ENCODE data around the gene LIF.
"Not testable (repeated sequence)": the region's sequence is repeated elsewhere in the genome, so short reads cannot be mapped to it uniquely, and the experiment has no call there.

LIF gene

DNA sequence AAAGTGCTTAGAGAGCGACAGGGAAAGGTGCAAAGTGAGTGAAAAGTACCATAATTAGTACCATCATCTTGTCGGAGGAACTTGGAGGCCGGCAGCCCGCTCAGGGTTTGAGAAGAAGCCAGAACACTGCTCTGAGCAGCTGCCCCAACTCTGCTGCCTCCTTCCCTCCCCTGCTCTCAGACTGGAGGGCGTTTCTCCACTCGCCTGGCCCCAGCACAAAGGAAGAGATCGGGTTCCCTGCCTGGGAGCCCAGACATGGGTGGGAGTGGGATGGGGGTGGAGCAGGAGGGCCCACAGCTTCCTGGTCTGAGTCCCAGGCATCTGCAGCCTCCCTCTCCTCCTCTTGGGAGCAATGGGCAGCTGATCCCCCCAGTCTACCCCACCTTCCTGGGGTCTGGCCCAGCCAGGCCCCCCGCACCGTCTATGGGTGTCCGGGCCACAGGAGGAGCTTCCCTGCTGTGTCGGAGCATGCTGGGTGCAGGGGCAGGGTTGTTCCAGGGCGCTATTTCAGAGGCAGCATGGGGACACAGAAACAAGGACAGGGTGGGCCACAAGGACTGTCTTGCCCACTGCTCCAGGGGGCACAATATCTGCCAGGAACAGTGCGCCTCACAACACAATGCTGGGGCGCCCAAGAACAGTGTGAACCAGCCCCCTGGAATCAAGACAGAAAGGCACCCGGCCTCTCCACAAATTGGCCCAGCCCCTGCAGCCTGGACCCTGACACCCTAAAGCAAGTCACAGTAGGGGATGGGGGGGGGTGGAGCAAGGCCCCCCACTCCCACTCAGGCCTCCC is 4.8 kb downstream of the LIF start:
- DNase-seq (ENCODE audit: low spot score) = no peak

DNA sequence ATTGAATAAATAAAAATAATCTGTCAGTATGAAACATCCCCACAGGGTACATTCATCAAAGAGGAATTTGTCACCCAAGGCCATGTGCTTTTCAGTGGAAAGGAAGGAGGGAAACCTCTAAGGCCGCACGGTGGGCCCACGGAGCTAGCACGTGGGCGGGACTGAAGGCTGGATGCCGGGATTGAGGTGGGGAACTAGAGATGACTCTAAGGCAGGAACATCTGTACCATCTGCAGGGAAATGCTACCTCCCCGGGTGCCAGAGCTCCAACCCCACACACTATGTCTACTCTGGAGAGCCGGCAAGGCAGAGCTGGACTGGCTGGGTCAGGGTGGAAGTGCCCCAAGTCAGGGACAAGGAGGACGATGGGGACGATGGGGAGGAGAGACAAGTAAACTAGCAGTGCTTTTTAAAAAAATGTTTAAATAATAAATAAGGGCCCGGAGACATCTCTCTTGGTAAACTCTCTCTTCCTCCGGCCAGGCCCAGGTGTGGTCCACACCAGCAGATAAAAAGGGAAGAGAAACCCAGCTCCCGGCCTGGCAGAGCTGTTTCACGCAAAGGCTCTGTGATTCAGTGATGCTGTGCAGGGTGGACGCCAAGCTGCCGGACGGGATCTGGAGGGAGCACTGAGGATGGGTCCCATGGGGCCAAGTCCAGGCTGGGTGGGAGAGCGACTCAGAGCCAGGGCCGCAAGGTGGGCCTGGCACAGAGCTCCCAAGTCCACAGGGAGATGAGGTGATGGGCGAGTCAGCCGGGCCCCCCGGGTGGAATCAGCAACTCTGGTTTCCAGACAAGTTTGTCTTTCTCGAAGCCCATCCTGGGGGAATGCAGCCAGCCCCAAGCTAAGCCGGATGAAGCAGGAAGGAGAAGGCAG is 5.8 kb downstream of the LIF start:
- no peak for DNase-seq (ENCODE audit: low spot score)

DNA sequence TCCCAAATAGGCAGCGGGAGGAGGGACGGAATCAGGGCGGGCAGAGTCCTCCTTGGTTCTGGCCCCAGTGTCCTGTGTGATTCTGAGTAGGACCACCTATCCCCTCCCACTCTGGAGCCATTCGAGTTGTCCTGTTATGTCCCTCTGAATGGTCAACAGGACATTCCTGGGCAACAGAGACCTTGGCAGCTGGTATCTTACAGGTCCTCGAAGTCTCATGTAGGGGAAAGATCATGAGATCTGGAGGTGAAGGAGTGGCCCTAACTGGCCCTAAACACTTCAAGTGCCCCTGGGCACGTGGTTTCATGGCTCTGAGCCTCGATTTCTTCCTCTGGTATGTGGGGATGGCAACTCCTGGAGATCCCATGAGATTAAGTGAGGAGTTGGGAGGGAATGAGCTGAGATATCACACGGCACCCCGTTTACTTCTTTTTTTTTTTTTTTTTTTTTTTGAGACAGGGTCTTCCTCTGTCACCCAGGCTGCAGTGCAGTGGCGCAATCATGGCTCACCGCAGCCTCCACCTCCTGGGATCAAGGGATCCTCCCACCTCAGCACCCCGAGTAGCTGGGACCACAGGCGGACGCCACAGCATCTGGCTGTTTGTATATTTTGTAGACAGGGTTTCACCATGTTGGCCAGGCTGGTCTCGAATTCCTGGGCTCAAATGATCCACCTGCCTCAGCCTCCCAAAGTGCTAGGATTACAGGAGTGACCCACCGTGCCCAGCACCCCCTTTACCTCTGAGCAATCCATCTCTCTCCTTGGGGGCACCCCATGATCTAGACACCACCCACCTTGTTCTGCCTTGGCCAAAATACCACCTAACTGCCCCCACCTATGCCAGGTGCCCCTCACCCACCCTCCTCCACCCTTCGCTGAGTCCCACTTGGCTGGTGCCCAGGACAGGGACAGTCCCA is 6.8 kb downstream of the LIF start:
- DNase-seq (ENCODE audit: low spot score) = no peak

DNA sequence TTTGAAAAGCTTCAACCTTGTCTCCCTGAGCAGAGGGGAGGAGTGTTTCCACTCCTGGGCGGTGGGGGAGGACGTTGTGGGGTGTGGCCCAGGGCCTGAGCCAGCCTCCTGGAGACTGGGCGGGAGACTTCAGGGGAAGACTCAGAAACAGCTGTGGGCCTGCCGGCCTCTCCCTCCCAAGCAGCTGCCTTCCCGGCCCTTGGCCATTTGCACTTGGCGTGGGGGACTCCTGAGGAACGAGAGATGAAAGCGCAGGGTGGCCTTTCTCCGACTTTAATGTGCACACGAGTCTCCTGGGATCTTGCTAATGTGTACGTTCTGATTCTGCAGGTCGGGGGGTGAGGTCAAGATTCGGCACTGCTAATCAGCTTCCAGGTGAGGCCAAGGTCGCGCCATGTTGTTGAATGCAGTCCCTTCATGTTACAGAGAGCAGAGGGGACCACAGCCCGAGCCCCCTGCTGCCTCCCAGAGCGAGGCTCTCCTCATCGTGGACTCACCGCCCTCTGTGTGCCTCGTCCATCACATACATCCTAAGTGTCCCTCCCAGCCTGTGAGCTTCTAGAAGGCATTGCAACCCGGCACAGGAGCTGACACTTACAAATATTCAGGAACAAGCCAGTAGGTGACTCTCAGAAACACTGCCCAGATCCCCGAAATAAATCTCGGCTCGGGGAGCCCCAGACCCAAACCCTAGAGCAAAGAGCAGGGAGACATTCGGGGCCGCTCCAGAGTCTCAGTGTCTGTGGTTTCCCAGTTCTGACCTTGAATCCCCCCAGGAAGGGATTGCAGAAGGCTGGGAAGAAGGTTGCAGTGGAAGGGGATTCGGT is 7.7 kb downstream of the LIF start:
- DNase-seq (ENCODE audit: low spot score) = no peak

DNA sequence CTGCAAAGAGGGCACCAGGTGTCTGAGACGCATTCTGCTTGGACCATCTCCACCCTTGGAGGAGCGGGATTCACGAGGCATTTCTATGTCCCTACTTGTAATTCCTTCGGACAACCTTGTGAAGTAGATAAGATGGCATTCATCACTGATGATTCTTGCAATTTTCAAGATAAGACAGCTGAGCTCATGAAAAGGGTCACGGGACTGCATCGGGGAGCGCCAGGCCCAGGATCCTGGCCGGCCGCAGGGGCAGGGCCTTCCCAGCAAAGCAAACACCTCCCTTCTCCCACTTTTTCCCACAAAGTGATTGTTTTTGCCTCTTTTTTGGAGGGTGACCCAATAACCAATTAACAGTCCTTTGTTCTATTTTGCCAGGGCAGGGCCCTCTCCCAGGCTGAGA is 8.4 kb downstream of the LIF start:
- no peak for DNase-seq (ENCODE audit: low spot score)

DNA sequence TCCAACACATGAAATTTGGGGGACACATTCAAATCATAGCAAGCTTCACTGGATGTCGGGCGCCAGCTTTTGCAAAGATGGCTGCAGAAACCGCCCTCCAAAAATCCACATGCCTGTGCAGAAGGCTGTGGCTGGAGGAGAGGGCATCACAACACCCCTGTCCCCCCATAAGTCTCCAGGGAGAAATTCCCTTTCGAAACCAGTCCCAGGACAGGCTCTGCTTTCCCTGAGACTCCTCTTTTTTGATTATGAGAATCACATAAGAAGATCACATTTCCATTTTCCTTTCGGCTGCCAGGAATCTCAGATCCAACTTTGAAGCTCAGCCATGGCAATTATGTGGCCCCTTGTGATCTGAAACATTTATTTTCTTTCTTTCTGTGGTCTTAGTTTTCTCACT is 9.7 kb downstream of the LIF start:
- no peak for DNase-seq (ENCODE audit: low spot score)

DNA sequence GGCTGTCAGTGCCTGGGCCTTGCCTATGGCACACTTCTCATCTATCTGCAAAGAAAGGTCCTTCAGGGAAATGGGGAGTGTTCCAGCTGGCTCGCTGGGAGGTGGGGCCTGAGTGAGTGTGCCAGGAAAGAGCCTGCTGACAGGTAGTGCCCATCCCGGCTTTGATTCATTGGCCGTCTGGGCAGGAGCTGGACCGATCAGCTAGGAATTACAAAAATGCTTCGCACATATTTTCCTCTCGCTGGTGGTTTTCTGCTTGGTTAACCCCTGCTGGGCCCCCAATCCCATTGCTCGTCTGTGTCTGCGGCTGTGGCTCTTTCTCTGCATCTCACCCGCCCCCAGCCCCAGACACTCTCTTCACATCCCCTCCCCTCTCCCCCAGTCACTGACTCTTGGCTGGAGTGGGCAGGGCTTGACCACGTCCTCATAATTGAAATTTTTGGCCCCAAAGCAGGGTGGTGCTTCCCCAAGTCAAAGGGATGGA is 10.8 kb downstream of the LIF start:
- no peak for DNase-seq (ENCODE audit: low spot score)

DNA sequence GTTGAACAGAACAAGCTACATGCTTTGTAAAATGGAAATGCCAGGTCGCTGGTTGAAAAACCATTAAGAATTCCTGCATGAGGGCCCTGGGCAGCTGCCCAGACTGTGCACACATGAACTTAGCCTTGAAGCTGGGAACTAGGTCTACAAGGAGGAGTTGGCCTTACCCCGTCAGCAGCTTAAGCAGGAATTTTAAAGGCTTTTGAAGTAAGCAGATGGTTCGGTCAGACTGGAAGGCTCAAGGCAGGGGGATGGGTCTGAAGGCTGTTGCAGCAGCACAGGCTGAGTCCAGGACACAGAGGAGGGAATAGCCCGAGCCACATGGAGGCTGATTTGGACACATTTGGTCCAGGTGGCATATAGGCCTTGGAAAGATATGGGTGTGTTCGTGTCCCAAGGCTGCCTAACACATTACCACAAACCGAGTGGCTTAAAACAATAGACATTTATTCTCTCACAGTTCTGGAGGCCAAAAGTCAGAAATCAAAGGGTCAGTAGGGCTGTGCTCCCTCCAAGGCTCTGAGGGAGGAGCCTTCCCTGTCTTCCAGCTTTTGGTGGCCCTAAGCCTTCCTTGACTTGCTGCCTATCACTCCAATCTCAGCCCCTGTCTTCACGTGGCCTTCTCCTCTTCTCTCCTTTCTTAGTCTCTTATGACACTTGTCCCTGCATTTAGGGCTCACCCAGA is 11.6 kb downstream of the LIF start:
- DNase-seq (ENCODE audit: low spot score) = no peak

DNA sequence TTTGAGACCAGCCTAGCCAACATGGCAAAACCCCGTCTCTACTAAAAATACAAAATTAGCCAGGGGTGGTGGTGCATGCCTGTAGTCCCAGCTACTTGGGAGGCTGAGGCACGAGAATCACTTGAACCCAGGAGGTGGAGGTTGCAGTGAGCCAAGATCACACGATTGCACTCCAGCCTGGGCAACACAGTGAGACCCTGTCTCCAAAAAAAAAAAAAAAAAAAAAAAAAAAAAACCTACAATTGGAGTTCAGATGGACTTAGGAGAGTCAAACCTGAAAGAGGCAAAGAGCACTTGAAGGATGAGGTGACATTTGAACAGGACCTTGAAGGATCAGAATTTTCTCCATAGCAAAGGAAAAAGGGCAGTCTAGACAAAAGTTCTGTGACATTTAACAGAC is 12.2 kb downstream of the LIF start:
- DNase-seq (ENCODE audit: low spot score) = not testable (repeated sequence)

DNA sequence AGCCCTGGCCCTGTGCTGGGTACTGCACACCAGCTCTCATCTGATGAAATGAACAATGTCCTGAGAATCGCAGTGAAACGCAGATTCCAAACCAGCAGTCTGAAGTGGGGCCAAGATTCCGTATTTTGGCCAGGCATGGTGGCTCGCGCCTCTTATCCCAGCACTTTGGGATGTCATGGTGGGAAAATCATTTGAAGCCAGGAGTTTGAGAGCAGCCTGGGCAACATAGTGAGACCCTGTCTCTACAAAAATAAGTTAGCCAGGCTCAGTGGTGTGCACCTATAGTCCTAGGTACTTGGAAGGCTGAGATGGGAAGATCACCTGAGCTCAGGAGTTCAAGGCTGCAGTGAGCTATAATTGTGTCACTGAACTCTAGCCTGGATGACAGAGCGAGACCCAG is 13.0 kb downstream of the LIF start:
- DNase-seq (ENCODE audit: low spot score) = no peak

DNA sequence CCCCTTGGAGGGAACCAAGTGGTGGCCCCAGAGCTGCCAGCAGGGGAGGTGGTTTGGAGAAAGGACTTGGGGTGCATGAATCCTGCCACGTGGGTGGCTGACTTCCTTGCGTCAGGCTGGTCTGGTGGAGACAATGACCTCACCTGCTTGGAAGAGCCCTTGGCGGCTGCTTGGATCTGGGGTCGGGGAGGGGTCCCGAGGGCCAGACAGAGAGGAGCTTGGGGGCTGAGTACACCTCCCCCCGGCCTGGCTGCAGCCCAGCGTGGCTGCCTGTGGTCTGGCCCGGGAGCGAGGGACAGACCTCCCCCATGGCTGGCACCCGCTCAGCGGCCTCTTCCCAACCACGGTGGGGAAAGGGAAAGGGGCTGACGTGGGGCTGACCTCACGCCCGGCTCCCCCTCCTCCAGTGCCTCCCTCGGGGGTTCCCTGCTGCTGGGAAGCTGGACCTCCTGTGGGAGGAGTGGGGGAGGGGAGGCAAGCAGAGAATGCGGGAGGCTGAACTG is 13.8 kb downstream of the LIF start:
- no peak for DNase-seq (ENCODE audit: low spot score)

DNA sequence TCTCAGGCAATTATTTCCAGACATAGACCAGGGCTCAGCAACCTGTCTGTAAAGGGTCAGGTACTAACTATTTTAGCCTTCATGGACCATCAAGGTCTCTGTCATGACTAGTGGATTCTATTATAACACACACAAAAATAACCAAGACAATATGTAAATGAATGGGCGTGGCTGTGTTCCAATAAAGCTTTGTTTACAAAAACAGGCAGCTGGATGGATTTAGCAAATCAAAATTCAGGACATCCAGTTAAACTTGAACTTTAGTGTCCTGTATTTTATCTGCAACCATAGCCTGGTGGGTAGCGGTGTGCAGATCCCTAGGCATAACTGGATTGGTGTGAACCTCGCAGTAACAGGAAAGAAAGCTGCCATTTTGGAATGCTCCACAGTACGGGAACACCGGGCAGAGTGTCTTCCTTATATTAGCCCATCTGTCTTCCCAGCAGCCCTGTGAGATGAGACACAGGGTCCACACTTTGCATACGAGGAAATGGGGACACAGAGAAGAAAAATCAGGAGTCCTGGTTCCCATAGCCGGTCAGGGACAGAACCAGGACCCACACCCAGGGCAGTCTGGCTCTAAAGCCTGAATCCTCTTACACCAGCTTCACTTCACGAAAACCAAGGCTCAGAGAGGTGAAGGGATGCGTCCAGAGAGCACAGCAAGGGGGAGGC is 15.6 kb downstream of the LIF start:
- DNase-seq (ENCODE audit: low spot score) = no peak

DNA sequence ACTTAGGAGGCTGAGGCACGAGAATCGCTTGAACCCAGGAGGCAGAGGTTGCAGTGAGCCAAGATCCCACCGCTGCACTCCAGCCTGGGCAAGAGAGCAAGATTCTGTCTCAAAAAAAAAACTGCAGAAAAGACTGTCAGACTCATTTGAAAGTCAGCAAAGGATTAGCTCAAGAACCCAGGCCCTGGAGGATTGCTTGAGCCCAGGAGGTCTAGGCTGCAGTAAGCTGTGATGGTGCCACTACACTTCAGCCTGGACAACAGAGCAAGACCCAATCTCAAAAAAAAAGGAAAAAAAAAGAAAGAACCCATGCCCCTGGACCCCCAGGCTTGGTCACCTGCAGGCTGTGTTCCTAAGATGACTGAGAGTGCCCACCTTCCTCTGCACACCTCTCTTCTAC is 16.2 kb downstream of the LIF start:
- DNase-seq (ENCODE audit: low spot score) = no peak

DNA sequence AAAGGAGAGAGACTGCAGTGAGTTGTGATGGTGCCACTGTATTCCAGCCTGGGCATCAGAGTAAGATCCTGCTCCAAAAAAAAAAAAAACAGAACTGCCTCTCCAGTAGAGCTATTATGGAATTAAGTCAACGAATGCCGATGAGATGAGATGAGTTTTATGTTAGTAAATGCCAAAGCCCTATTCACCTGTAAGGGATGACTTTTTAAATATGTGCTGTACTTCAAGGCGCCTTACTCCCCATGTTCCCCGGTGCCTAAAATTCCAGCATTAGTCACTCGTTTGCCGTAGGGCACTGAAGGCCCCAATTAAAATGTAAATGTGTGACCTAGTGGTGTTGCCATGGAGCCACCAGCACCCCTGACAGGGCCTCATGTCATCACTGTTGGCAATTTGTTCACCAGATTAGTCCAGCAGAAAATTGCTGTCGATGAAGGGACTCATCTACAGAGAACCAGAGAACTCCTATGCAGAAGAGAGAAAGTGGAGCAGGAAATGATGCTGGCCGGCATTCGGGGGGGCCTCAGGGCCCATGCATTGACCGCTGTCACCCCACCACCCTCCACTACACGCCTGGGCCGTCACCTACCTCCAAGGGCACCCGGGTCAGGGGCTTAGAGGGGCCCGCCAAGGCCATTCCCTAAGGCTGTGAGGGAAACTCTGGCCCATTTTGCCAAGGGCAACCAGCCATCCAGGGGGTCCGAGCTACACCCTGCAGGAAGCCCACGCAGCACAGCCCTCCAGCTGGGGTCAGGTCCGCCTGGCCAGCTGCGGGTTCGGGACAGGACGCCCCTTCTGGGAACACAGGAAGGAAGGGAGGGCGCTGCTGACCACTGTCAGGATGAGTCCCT is 17.8 kb downstream of the LIF start:
- DNase-seq (ENCODE audit: low spot score) = no peak

DNA sequence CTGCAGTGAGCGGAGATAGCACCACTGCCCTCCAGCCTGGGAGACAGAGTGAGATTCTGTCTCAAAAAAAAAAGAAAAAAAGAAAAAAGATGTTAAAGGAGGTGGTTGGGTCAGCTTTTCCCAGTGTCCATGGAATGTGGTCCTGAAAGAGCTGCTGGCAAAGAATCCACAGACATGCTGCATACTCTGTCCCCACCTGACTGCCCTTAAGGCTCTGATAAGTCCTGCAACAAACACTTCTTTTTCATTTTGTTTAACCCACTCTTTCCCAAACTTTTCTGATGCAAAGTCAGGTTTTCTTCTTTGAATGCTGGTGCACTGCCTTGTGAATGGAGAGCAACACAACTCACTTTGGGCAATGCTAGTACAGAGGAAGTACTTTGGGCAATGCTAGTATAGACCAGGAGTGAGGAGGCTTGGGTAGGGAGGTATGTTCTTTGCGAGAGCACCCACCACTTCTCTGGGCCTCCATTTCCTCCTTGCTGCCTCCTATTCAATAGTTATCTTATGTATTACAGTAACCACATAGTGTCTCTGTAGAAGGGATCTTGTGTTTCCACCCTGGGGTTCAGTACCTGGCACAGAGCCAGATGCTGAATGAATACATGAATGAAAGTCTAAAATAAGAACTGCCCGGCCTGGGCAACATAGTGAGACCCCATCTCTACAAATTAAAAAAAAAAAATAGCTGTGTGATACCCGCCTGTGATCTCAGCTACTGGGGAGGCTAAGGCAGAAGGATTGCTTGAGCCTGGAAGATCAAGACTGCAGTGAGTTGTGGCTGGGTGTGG is 18.9 kb downstream of the LIF start:
- DNase-seq (ENCODE audit: low spot score) = no peak

DNA sequence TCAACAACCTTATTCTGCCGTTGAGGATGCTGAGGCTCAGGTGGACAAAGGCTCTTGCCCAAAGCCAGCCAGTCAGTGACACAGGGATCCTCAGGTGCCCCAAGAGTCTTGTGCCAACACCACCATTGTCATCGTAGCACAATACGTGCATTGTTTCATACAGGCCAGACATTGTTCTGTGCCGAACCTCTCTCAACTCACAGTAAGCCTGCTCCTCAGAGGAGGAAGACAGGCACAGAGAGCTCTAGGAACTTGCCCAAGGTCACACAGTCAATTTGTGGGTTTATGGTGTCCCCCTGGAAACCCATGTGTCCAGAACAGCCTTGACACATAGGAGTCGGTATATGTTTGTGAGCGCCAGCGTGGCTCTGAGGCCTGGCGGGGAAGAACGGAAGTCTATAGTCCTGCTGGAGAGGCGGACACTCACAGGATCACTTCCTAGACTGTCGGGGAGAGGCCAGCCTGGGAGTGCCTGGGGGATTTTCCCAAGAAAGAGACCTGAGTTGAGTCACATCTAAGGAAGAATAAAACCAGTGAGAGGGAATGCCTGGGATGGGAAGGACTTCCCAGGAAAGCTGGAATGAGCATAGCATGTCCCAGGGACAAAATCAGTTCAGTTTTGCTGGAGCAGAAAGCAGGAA is 20.2 kb downstream of the LIF start:
- no peak for DNase-seq (ENCODE audit: low spot score)

DNA sequence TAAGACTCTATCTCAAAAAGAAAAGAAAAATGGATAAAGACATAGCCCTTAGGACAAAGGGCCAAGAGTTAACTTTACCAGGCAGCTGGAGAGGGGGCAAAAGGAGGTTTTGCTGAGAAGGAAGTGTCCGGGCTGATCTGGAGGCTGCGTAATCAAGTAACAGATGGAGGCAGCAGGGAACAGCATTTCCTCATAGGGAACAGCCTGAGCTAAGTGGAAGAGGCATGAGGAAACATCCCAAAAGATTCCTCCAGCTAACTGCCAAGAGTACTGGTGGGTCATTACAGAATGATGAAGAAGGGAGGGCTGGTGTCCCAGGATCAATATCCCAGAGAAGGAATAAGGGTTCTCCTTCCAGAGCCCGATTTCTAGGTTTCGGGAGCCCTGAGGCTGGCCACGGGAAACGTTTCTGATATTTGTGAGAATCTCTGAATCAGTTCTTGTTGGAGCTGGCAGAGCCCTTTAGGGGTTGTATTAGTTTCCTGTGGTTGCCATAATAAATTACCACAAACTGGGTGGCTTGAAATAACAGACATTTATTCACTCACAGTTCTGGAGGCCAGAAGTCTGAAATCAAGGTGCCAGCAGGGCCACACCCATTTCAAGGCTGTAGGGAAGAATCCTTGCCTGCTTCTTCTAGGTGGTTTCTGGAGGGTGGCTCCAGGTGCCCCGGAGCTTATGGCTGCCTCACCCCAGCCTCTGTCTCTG is 21.2 kb downstream of the LIF start:
- no peak for DNase-seq (ENCODE audit: low spot score)
